ENCODE data around the gene PSPN.

DNA sequence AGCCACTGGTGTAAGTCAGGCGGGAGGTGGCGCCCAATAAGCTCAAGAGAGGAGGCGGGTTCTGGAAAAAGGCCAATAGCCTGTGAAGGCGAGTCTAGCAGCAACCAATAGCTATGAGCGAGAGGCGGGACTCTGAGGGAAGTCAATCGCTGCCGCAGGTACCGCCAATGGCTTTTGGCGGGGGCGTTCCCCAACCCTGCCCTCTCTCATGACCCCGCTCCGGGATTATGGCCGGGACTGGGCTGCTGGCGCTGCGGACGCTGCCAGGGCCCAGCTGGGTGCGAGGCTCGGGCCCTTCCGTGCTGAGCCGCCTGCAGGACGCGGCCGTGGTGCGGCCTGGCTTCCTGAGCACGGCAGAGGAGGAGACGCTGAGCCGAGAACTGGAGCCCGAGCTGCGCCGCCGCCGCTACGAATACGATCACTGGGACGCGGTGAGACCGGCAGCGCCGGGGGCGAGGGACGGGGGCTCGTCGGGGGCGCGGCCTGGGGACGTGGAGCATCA lies 3.1 kb downstream of the PSPN start, which contains the start of gene ALKBH7:
- TF ChIP-seq, protein P1, sequence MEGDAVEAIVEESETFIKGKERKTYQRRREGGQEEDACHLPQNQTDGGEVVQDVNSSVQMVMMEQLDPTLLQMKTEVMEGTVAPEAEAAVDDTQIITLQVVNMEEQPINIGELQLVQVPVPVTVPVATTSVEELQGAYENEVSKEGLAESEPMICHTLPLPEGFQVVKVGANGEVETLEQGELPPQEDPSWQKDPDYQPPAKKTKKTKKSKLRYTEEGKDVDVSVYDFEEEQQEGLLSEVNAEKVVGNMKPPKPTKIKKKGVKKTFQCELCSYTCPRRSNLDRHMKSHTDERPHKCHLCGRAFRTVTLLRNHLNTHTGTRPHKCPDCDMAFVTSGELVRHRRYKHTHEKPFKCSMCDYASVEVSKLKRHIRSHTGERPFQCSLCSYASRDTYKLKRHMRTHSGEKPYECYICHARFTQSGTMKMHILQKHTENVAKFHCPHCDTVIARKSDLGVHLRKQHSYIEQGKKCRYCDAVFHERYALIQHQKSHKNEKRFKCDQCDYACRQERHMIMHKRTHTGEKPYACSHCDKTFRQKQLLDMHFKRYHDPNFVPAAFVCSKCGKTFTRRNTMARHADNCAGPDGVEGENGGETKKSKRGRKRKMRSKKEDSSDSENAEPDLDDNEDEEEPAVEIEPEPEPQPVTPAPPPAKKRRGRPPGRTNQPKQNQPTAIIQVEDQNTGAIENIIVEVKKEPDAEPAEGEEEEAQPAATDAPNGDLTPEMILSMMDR (optimal IDR thresholded peaks at IDR 0.05 in 1 of 3, IDR thresholded peaks at IDR 0.05 in 1 of 3, conservative IDR thresholded peaks at IDR 0.05 in 1 of 3; ENCODE audit: extremely low read depth in 1 of 3, insufficient read depth in 2 of 3, low read length in 3 of 3): no peak
- no peak for TF ChIP-seq EZH2 (IDR thresholded peaks at IDR 0.05; ENCODE audit: low read length)

Data from keratinocyte (primary cell).